Measurements from ENCODE around the gene CEACAM7. TPM values are rescaled to one million over a fixed set of nuclear protein-coding genes. Genes with fewer than 3 reads are reported as not detected.

CEACAM7 gene
- total and polyA plus RNA-seq, 10 of the 15 experiments (the other 5 are each of a cell fraction or from before 2014, with no cell fraction given), result not detected

DNA sequence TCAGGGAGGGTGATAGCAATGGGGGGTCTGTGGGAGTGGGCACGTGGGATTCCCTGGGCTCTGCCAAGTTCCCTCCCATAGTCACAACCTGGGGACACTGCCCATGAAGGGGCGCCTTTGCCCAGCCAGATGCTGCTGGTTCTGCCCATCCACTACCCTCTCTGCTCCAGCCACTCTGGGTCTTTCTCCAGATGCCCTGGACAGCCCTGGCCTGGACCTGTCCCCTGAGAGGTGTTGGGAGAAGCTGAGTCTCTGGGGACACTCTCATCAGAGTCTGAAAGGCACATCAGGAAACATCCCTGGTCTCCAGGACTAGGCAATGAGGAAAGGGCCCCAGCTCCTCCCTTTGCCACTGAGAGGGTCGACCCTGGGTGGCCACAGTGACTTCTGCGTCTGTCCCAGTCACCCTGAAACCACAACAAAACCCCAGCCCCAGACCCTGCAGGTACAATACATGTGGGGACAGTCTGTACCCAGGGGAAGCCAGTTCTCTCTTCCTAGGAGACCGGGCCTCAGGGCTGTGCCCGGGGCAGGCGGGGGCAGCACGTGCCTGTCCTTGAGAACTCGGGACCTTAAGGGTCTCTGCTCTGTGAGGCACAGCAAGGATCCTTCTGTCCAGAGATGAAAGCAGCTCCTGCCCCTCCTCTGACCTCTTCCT is 9.3 kb upstream of the CEACAM7 start (continued):
- TF ChIP-seq, protein P1, sequence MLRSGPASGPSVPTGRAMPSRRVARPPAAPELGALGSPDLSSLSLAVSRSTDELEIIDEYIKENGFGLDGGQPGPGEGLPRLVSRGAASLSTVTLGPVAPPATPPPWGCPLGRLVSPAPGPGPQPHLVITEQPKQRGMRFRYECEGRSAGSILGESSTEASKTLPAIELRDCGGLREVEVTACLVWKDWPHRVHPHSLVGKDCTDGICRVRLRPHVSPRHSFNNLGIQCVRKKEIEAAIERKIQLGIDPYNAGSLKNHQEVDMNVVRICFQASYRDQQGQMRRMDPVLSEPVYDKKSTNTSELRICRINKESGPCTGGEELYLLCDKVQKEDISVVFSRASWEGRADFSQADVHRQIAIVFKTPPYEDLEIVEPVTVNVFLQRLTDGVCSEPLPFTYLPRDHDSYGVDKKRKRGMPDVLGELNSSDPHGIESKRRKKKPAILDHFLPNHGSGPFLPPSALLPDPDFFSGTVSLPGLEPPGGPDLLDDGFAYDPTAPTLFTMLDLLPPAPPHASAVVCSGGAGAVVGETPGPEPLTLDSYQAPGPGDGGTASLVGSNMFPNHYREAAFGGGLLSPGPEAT (IDR thresholded peaks at IDR 0.05; ENCODE audit: low read depth), result no peak
- TF ChIP-seq TCF12 (IDR thresholded peaks at IDR 0.05; ENCODE audit: low read depth, low read length), result no peak
- TF ChIP-seq MYB (IDR thresholded peaks at IDR 0.05; ENCODE audit: borderline replicate concordance, low read depth, low read length), result no peak
- TF ChIP-seq CEBPB (IDR thresholded peaks at IDR 0.05; ENCODE audit: borderline replicate concordance in 1 of 2, low read depth in 2 of 2, low read length in 2 of 2), result no peak
- TF ChIP-seq MYC (IDR thresholded peaks at IDR 0.05; ENCODE audit: insufficient read depth, insufficient read length, insufficient replicate concordance, low read length, severe bottlenecking), result no peak
- TF ChIP-seq CHD4 (IDR thresholded peaks at IDR 0.05), result no peak
- TF ChIP-seq STAT3 (IDR thresholded peaks at IDR 0.05; ENCODE audit: low read depth, low read length), result no peak
- no peak for TF ChIP-seq SMAD1 (IDR thresholded peaks at IDR 0.05; ENCODE audit: low read depth, partially characterized antibody)

DNA sequence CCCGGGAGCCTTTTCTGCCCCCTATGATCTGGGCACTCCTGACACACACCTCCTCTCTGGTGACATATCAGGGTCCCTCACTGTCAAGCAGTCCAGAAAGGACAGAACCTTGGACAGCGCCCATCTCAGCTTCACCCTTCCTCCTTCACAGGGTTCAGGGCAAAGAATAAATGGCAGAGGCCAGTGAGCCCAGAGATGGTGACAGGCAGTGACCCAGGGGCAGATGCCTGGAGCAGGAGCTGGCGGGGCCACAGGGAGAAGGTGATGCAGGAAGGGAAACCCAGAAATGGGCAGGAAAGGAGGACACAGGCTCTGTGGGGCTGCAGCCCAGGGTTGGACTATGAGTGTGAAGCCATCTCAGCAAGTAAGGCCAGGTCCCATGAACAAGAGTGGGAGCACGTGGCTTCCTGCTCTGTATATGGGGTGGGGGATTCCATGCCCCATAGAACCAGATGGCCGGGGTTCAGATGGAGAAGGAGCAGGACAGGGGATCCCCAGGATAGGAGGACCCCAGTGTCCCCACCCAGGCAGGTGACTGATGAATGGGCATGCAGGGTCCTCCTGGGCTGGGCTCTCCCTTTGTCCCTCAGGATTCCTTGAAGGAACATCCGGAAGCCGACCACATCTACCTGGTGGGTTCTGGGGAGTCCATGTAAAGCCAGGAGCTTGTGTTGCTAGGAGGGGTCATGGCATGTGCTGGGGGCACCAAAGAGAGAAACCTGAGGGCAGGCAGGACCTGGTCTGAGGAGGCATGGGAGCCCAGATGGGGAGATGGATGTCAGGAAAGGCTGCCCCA is 8.5 kb upstream of the CEACAM7 start:
- ATAC-seq (peak; percentile 38; the same call in 1 of the 3 replicates), DNase-seq (ENCODE audit: low read depth, low spot score) (no peak), FAIRE-seq (no peak)
- ChIA-PET SMC1A (ENCODE audit: uncharacterized antibody, unreplicated experiment) (no interaction called here), CTCF (interaction anchor here (1.1 kb wide), 1 partner anchor 10 kb away, joined by 4 read pairs; no protein-coding TSS in a partner anchor), POLR2A (no interaction called here), RAD21 (ENCODE audit: unreplicated experiment) (no interaction called here)
- Histone ChIP-seq H3K36me3 (ENCODE audit: control insufficient read depth in 2 of 2, insufficient read depth in 2 of 2, low read length in 1 of 2) (no peaks in the 10 kb centered on the region), H3K4me1 (ENCODE audit: control insufficient read depth, insufficient read depth, low read length) (no peaks in the 10 kb centered on the region), H3K4me2 (ENCODE audit: control insufficient read depth, insufficient read depth) (no peak overlapping the region), H2AFZ (ENCODE audit: control insufficient read depth, low read depth, low read length) (no peak overlapping the region), H3K9me3 (replicated peaks; ENCODE audit: control insufficient read depth, insufficient read depth, low read length) (no peaks in the 10 kb centered on the region), H3K27me3 (replicated peaks in 1 of 2; ENCODE audit: control insufficient read depth in 2 of 2, insufficient read depth in 2 of 2, low read length in 1 of 2) (peaks cover 0 to 2% of the 10 kb centered on the region in 2 experiments; a peak in 2 of 4 replicates), H4K20me1 (ENCODE audit: control insufficient read depth, insufficient read depth) (no peaks in the 10 kb centered on the region), H3K27ac (ENCODE audit: control insufficient read depth, insufficient read depth) (no peak overlapping the region), H3K4me3 (no peak overlapping the region), H3K9ac (ENCODE audit: control insufficient read depth, insufficient read depth, low read length) (no peak overlapping the region), H3K79me2 (ENCODE audit: control insufficient read depth, insufficient read depth, low read length) (no peaks in the 10 kb centered on the region)
- 0% methylated on average over 7 of the region's 7 CpGs for WGBS (ENCODE audit: insufficient coverage, insufficient replicate concordance, low lambda C conversion rate, missing lambda C conversion rate)
- in situ Hi-C loops (cut with MboI) (no loop called here), intact Hi-C loops (cut with micrococcal nuclease; ENCODE audit: unreplicated experiment) (no loop called here)
- TF ChIP-seq, protein P2, sequence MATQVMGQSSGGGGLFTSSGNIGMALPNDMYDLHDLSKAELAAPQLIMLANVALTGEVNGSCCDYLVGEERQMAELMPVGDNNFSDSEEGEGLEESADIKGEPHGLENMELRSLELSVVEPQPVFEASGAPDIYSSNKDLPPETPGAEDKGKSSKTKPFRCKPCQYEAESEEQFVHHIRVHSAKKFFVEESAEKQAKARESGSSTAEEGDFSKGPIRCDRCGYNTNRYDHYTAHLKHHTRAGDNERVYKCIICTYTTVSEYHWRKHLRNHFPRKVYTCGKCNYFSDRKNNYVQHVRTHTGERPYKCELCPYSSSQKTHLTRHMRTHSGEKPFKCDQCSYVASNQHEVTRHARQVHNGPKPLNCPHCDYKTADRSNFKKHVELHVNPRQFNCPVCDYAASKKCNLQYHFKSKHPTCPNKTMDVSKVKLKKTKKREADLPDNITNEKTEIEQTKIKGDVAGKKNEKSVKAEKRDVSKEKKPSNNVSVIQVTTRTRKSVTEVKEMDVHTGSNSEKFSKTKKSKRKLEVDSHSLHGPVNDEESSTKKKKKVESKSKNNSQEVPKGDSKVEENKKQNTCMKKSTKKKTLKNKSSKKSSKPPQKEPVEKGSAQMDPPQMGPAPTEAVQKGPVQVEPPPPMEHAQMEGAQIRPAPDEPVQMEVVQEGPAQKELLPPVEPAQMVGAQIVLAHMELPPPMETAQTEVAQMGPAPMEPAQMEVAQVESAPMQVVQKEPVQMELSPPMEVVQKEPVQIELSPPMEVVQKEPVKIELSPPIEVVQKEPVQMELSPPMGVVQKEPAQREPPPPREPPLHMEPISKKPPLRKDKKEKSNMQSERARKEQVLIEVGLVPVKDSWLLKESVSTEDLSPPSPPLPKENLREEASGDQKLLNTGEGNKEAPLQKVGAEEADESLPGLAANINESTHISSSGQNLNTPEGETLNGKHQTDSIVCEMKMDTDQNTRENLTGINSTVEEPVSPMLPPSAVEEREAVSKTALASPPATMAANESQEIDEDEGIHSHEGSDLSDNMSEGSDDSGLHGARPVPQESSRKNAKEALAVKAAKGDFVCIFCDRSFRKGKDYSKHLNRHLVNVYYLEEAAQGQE (IDR thresholded peaks at IDR 0.05; ENCODE audit: low read depth, low read length), result peak; percentile 87
- no peak for TF ChIP-seq GABPA (IDR thresholded peaks at IDR 0.05; ENCODE audit: low read depth)
- no TSS peak for BruUV-seq (replicated peaks)
